Measurements from ENCODE around the gene ACYP1. TPM values are rescaled to one million over a fixed set of nuclear protein-coding genes. Genes with fewer than 3 reads are reported as not detected.

ACYP1 gene
- total and polyA plus RNA-seq, 9 of the 15 experiments (the other 6 are each of a cell fraction or from before 2014, with no cell fraction given) = 19.9 to 113 (median 52.3) TPM

DNA sequence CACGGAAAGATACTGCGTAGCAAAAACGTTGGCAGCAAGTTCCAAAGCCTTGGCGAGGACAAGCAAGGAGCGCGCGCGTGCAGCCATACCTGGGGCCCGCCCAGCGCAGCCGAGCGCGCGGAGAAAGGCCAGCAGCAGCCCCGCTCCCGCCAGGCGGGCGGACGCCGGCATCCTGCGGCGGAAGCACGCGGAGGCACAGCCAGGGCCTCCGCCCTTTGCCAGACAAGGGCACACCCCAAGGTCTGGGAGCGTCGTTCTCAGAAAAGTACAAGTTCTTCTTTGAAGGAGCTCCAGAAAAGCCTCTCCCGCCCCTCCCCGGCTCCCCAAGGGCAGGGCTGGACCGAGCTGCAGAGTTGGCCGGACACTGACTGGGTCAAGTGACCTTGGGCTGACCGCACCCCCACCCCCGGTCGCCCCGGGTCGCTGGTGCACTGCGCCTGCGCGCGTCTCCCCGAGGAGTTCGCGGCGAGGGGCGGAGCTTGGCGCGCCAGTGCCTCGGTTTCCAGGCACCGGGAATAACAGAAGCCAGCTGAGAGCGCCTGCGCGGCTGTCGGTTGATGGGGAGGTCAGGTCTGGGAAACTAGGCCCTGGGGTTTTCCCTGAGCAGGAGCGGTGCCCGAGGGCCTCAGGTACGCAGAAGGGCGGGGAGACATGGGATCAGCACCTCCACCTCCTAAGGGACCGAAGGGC lies 5.4 kb upstream of the ACYP1 start, which contains the start of gene ZC2HC1C (continued):
- TF ChIP-seq STAT5B (CRISPR knock-in tag; IDR thresholded peaks at IDR 0.05) (no peak), ARID4B (CRISPR knock-in tag; IDR thresholded peaks at IDR 0.05) (peak; percentile 49; the same call in 1 of the 2 replicates), THAP7 (CRISPR knock-in tag; IDR thresholded peaks at IDR 0.05) (no peak), MCM2 (IDR thresholded peaks at IDR 0.05; ENCODE audit: low read depth) (no peak), MECOM (CRISPR knock-in tag; IDR thresholded peaks at IDR 0.05) (no peak; the same call in 1 of the 2 replicates), ZNF395 (CRISPR knock-in tag; IDR thresholded peaks at IDR 0.05) (peak; percentile 34; the same call in 1 of the 2 replicates), ZBTB2 (IDR thresholded peaks at IDR 0.05) (peak; percentile 91), RBM14 (IDR thresholded peaks at IDR 0.05; ENCODE audit: borderline replicate concordance, insufficient read depth, low read depth, low read length) (no peak), NKRF (IDR thresholded peaks at IDR 0.05; ENCODE audit: borderline replicate concordance) (peak; percentile 43), HMGN3 (IDR thresholded peaks at IDR 0.05; ENCODE audit: borderline replicate concordance, extremely low read depth, insufficient read length, low read depth, low read length) (peak; percentile 89), RNF2 (IDR thresholded peaks at IDR 0.05) (peak; percentile 85), ZNF12 (CRISPR knock-in tag; IDR thresholded peaks at IDR 0.05) (no peak), ZBTB8A (IDR thresholded peaks at IDR 0.05; ENCODE audit: partially characterized antibody) (no peak), CREM (IDR thresholded peaks at IDR 0.05; ENCODE audit: low read depth) (no peak)
- TF ChIP-seq, protein P1, sequence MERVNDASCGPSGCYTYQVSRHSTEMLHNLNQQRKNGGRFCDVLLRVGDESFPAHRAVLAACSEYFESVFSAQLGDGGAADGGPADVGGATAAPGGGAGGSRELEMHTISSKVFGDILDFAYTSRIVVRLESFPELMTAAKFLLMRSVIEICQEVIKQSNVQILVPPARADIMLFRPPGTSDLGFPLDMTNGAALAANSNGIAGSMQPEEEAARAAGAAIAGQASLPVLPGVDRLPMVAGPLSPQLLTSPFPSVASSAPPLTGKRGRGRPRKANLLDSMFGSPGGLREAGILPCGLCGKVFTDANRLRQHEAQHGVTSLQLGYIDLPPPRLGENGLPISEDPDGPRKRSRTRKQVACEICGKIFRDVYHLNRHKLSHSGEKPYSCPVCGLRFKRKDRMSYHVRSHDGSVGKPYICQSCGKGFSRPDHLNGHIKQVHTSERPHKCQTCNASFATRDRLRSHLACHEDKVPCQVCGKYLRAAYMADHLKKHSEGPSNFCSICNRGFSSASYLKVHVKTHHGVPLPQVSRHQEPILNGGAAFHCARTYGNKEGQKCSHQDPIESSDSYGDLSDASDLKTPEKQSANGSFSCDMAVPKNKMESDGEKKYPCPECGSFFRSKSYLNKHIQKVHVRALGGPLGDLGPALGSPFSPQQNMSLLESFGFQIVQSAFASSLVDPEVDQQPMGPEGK (CRISPR knock-in tag; IDR thresholded peaks at IDR 0.05; ENCODE audit: borderline replicate concordance) = no peak
